ENCODE results near the gene PLA2G4E. TPM values are rescaled to one million over a fixed set of nuclear protein-coding genes. Genes with fewer than 3 reads are reported as not detected.
A peak's percentile ranks its signal among the peaks of the same experiment; 100 is the strongest.

The PLA2G4E gene
- polyA plus RNA-seq, 4 donors, result not detected

DNA sequence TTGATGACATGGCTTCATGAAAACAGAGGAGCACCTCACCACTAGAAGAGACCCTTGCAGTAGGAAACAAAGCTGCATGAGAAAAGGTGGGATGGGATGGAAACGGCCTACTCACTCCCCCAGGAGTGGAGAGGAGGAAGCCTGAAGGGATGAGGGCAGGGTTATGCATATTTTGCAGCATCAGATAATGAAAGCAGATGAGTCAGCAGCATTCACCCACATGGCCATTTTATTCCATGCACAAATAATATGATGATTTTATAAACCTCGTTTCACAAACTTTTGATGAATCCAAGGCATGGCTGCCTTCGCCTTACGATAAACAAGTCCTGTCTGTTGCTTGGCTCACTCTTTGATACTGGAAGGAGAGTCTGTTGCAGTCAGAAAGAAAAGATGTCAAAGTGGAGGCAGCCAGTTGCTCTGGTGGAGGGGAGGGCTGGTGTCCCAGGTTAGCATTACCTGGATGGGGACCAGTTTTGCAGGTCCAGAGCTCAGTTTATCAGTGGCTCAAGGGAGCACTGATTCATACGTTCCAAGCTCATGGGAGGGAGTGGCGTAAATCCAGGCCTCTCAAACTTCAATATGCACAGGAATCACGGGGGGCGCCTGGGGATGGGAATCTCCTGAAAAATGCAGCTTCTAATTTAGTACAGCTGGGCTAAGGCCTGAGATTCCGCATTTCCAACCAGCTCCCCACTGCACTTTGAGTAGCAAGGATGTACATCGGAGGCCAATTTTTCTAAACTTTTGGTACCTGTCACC is 39.3 kb downstream of the PLA2G4E start:
- no peak for DNase-seq (ENCODE audit: low read depth in 4 of 4, low spot score in 3 of 4)

DNA sequence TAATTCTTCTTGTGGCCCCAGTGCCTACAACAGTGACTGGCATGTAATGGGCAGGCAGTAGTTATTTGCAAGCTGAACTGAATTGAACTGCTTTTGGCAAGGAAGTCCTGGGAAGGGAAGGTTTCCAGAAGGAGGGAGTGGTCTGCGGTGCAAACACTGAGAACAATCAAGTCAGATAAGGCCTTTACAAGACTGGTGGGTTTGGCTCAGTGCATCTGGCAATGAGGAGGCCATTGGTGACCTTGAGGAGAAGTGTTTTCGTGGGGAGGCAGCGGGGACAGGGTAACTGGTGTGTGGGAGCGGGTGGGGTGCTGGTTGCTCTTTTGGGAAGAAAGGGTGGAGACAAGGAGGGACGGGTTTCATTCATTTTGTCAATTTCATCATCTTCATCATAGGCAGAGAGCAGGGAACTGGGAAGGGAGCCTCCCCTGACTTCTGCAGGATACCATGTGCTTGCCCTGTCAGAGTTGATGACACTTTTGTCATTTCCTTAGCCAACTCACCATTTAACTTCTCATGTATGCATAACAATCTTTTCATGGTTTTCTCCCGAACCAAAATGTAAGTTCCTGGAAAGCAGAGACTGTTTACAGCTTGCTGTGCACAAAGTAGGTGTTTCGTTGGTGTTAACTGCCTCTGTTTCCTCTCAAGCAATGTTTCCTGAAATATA is 40.1 kb downstream of the PLA2G4E start:
- no peak for DNase-seq (ENCODE audit: low read depth in 4 of 4, low spot score in 3 of 4)

DNA sequence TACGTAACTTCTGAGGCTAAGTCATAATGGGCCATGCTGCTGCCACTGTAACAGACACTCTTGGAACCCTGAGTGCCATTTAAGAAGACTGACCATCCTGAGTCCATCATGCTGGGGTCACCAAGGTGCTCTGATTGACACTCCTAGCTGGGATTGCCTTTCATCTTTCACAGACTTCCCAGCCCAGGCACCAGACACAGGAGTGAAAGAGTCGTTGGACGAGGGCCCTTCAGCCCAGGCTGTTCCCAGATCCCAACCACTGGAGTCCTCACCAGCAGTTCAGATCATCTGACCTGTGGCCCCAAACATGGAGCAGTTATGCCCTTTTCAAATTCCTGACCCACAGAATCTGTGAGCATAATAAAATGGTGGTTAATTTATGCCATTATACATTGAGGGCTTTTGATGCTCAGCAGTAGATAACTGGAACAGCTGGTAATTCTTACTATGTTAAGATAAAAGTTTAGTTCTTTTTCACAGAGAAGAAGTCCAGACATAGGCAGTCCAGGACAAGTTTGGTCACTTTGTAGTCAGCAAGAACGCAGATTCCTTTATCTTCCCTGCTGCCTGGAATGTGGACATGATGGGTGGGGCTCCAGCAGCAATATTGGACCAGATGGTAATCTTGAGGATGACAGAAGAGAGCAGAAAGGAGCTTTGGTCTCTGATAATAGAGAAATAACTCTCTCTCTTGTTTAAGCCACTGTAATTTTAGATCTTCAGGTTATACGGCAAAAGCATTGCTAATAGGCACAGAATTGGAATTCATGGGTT is 41.2 kb downstream of the PLA2G4E start:
- no peak for DNase-seq (ENCODE audit: low read depth in 4 of 4, low spot score in 3 of 4)

DNA sequence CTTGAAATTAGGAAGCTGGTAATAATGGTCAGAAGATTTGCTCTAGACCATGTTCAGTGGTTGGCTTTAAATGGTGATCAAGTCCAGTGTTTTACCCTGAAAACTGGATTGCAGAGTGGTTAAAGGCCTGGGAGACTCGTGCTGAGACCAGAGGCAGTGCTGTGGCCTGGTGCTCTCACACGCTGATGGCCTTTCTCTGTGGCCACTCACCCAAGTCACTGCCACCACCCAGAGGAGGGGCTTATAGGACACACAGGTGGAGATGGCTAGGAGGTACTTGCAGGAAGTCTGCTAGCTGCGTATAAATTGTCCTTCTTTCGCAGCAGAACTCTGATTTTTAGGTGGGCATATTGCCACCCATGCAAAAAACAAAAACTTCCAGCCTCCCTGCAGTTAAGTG is 42.3 kb downstream of the PLA2G4E start:
- no peak for DNase-seq (ENCODE audit: low read depth in 4 of 4, low spot score in 3 of 4)

DNA sequence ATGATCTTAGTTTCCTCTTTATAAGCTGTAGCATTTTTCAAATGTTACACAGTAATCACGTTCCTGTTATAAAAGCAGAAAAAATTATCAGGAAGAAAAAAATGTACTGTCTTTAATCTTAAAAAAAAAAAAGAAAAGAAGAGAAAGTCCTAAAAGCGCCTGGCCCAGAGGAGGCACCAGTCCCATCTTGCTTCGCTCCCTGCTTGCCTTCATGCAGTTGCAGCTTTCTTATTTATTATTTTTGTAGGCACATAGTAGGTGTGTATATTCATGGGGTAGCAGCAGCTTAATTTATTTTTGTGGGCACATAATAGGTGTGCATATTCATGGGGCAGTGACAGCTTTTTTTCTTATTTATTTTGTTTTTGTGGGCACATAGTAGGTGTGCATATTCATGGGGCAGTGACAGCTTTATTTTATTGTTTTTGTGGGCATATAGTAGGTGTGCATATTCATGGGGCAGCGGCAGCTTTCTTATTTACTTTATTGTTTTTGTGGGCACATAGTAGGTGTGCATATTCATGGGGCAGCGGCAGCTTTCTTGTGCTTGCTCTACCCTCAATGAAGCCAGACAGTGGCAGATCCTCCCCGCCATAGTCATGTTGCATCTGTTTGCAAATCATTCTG is 43.0 kb downstream of the PLA2G4E start:
- no peak for DNase-seq (ENCODE audit: low read depth in 4 of 4, low spot score in 3 of 4)

DNA sequence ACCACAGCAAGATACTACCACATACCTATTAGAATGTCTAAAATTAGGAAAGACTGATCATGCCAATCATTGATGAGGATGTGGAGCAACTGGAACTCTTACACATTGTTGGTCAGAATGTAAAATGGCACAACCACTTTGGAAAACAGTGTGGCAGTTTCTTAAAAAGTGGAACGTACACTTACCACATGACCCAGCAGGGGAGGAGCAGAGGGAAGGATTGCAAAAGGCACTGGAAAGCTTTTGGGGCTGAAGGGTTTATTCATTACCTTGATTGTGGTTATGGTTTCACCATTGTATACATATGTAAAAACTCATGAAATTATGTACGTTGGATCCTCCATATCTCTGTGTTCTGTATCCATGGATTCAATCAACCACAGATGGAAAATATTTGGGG is 45.2 kb downstream of the PLA2G4E start:
- no peak for DNase-seq (ENCODE audit: low read depth in 4 of 4, low spot score in 3 of 4)

GRCh38 chr15:41974041-41974440 is 46.8 kb downstream of the PLA2G4E start:
- DNase-seq (ENCODE audit: low read depth in 4 of 4, low spot score in 3 of 4), result no peak

GRCh38 chr15:41972253-41973242 is 48.3 kb downstream of the PLA2G4E start, which contains the start of gene EHD4:
TSS of gene EHD4 (minus strand) at chr15:41972557. CDS start at chr15:41972494, 63 bp downstream.
- peak; percentile 92 to 99 (median 98) for DNase-seq (ENCODE audit: low read depth in 4 of 4, low spot score in 3 of 4)

DNA sequence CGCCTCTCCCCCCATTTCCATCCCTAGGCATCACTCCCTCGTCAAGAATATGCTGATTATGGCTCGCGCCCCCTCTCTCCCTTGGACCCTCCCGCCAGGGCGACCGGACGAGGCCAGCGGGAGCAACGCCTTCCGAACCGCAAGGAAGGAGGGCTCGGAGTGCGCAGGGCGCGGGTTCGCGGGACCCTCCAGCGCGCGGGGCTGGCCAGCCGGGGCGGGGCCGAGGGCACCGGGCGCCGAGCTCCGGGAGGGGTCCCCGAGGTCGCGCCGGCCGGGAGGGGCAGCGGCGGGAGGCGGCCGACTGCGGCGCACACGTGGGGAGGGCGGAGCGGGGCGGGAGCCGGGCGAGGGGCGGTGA is 49.0 kb downstream of the PLA2G4E start:
- DNase-seq (ENCODE audit: low read depth in 4 of 4, low spot score in 3 of 4), result no peak

- DNase-seq (ENCODE audit: low read depth in 4 of 4, low spot score in 3 of 4), result peak in 1 of 4 donors; percentile 49
These were observed 49.5 kb downstream of the PLA2G4E start for GRCh38 chr15:41971089-41971894.

DNA sequence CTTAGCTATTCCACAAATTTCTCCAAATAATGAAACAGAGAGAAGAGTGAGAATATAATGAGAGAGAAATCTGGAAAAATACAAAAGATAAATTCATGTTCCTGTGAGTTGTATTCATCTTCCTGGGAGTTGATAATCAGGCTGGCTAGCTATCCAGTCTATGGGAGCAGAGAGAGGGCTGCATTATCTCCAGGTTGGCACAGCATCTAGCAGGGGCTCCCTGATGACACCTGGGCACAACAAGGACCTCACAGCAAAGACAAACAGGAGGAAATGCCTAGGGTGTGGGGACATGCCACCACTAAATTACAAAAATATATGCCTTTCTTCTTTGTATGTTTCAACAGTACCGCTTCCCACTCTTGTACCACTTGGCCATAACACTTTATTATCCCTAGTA is 50.4 kb downstream of the PLA2G4E start:
- DNase-seq (ENCODE audit: low read depth in 4 of 4, low spot score in 3 of 4), result no peak

DNA sequence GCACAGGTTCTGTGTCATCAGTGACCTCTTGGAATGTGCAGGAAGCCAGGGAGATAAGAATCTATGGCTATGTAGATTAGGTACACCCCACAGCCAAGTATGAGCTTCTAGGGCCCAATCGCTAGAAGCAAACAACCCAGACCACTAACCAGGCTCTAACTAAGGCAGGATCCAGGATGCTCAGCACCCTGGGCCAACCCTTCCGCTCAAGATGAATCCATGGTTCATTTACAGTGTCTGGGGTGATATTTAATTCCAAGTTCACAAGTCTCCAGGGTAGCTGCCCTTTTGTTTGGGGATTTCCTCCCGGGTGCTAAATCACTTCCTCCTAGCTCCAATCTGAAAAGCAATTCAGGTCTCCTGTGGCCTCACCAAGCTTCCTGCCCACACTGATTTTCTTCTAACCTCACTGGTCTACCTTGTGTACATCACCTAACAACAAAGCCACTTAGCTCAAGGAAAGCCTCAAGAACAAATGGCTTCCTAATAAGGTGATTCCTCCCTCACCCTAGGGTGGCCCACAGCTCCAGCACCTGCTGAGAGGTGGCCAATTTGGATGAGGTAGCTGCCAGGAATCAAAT is 50.9 kb downstream of the PLA2G4E start:
- no peak for DNase-seq (ENCODE audit: low read depth in 4 of 4, low spot score in 3 of 4)

- no peak for DNase-seq (ENCODE audit: low read depth in 4 of 4, low spot score in 3 of 4)
These were observed 52.1 kb downstream of the PLA2G4E start for GRCh38 chr15:41968701-41969100.

- no peak for DNase-seq (ENCODE audit: low read depth in 4 of 4, low spot score in 3 of 4)
These were observed 53.2 kb downstream of the PLA2G4E start for GRCh38 chr15:41967506-41968206.

- no peak for DNase-seq (ENCODE audit: low read depth in 4 of 4, low spot score in 3 of 4)
These were observed 53.8 kb downstream of the PLA2G4E start for GRCh38 chr15:41966920-41967465.

GRCh38 chr15:41966414-41966812 is 54.4 kb downstream of the PLA2G4E start:
- DNase-seq (ENCODE audit: low read depth in 4 of 4, low spot score in 3 of 4), result no peak
